ENCODE data around the gene SORCS2.

Gene SORCS2

GRCh38 chr4:7638984-7639789 is 446.8 kb downstream of the SORCS2 start:
- no peak for DNase-seq (ENCODE audit: low spot score)
- in situ Hi-C loops (cut with MboI; ENCODE audit: low sequenced_read_pairs, unreplicated experiment): no loop called here
- TF ChIP-seq CTCF (IDR thresholded peaks at IDR 0.05; ENCODE audit: borderline replicate concordance, control extremely low read depth, extremely low read depth, insufficient read depth, missing control alignments): no peak

- TF ChIP-seq CTCF (IDR thresholded peaks at IDR 0.05; ENCODE audit: borderline replicate concordance, control extremely low read depth, extremely low read depth, insufficient read depth, missing control alignments): no peak
- no peak for DNase-seq (ENCODE audit: low spot score)
- in situ Hi-C loops (cut with MboI; ENCODE audit: low sequenced_read_pairs, unreplicated experiment): no loop called here
These were observed 447.8 kb downstream of the SORCS2 start for GRCh38 chr4:7640136-7640535.

- TF ChIP-seq CTCF (IDR thresholded peaks at IDR 0.05; ENCODE audit: borderline replicate concordance, control extremely low read depth, extremely low read depth, insufficient read depth, missing control alignments): no peak
- no peak for DNase-seq (ENCODE audit: low spot score)
- in situ Hi-C loops (cut with MboI; ENCODE audit: low sequenced_read_pairs, unreplicated experiment): no loop called here
These were observed 449.4 kb downstream of the SORCS2 start for GRCh38 chr4:7641712-7642111.

GRCh38 chr4:7642741-7643458 is 450.6 kb downstream of the SORCS2 start:
- no peak for DNase-seq (ENCODE audit: low spot score)
- in situ Hi-C loops (cut with MboI; ENCODE audit: low sequenced_read_pairs, unreplicated experiment): no loop called here
- no peak for TF ChIP-seq CTCF (IDR thresholded peaks at IDR 0.05; ENCODE audit: borderline replicate concordance, control extremely low read depth, extremely low read depth, insufficient read depth, missing control alignments)

GRCh38 chr4:7645158-7645557 is 452.8 kb downstream of the SORCS2 start:
- no peak for TF ChIP-seq CTCF (IDR thresholded peaks at IDR 0.05; ENCODE audit: borderline replicate concordance, control extremely low read depth, extremely low read depth, insufficient read depth, missing control alignments)
- no peak for DNase-seq (ENCODE audit: low spot score)
- in situ Hi-C loops (cut with MboI; ENCODE audit: low sequenced_read_pairs, unreplicated experiment): no loop called here

- TF ChIP-seq CTCF (IDR thresholded peaks at IDR 0.05; ENCODE audit: borderline replicate concordance, control extremely low read depth, extremely low read depth, insufficient read depth, missing control alignments): no peak
These were observed 453.6 kb downstream of the SORCS2 start for GRCh38 chr4:7645956-7646355.

More at GRCh38 chr4:7645956-7646355, 453.6 kb downstream of the SORCS2 start:
- in situ Hi-C loops (cut with MboI; ENCODE audit: low sequenced_read_pairs, unreplicated experiment): no loop called here
- no peak for DNase-seq (ENCODE audit: low spot score)

All from GM13976 (cell line).